ENCODE results near the gene OTOP2. TPM values are rescaled to one million over a fixed set of nuclear protein-coding genes. Genes with fewer than 3 reads are reported as not detected.
A peak's percentile ranks its signal among the peaks of the same experiment; 100 is the strongest.

OTOP2 gene
- total RNA-seq, 1 experiment from 2014 or later = 0.11 TPM

- no peak overlapping the region for H4K5ac ChIP-seq (ENCODE audit: insufficient read length, low read depth, low read length)
- peaks cover 5% of the 10 kb centered on the region for H3K23me2 ChIP-seq (ENCODE audit: insufficient read length, low read depth, low read length, poor library complexity, severe bottlenecking)
- Mint-ChIP-seq H3K4me3 (no peak overlapping the region), H3K36me3 (ENCODE audit: insufficient read depth in 1 of 3, low read depth in 3 of 3) (no peaks in the 10 kb centered on the region; a peak in 1 of 7 replicates), H3K27me3 (ENCODE audit: low read depth) (peaks cover 54% of the 10 kb centered on the region), H3K9me3 (peaks cover 0 to 2% of the 10 kb centered on the region in 2 experiments; a peak in 1 of 5 replicates), H3K4me1 (peaks cover 18 to 42% of the 10 kb centered on the region in 2 experiments), H3K27ac (no peak overlapping the region)
- DNase-seq = peak; percentile 43
- no peak overlapping the region for H3K23ac ChIP-seq (ENCODE audit: insufficient read length, low read depth, low read length)
- H3T11ph ChIP-seq (ENCODE audit: low read length) = no peak overlapping the region
- no peaks in the 10 kb centered on the region for H4K20me1 ChIP-seq (ENCODE audit: control insufficient read depth, insufficient read depth, insufficient read length)
- H3K18ac ChIP-seq (ENCODE audit: insufficient read length, low read depth, low read length) = no peak overlapping the region
- H3K9ac ChIP-seq (ENCODE audit: extremely low read depth, insufficient read length, low read length) = no peak overlapping the region
- H4K91ac ChIP-seq (ENCODE audit: insufficient read length, low read depth, low read length) = no peak overlapping the region
- H3K4ac ChIP-seq (ENCODE audit: low read depth, low read length) = no peak overlapping the region
- H3K79me2 ChIP-seq (ENCODE audit: insufficient read depth, low read length) = no peaks in the 10 kb centered on the region
- H2BK120ac ChIP-seq (ENCODE audit: low read depth, low read length, poor library complexity, severe bottlenecking) = no peak overlapping the region
- no peaks in the 10 kb centered on the region for H3K9me3 ChIP-seq (ENCODE audit: control insufficient read depth, low read depth, low read length)
- H3K14ac ChIP-seq (ENCODE audit: insufficient read depth, low read length) = no peak overlapping the region
- TF ChIP-seq CTCF (conservative IDR thresholded peaks at IDR 0.05) = no peak
- no peak overlapping the region for H2BK5ac ChIP-seq (ENCODE audit: insufficient read length, low read length)
- H3K27ac ChIP-seq (ENCODE audit: insufficient read length, low read depth, low read length) = no peak overlapping the region
- WGBS (ENCODE audit: extremely low coverage, insufficient read length, low lambda C conversion rate) = no CpG with 5 or more reads among the region's 27 CpGs
- H3K79me1 ChIP-seq (ENCODE audit: insufficient read depth, low read depth, low read length, poor library complexity, severe bottlenecking) = no peaks in the 10 kb centered on the region
- no peak overlapping the region for H2BK20ac ChIP-seq (ENCODE audit: low read depth, low read length, poor library complexity, severe bottlenecking)
- H3K4me2 ChIP-seq (ENCODE audit: insufficient read depth, insufficient read length, low read length) = no peak overlapping the region
- H3K56ac ChIP-seq (ENCODE audit: insufficient read length, low read depth, low read length) = no peak overlapping the region
- H2BK15ac ChIP-seq (ENCODE audit: low read depth, low read length) = no peak overlapping the region
- no peak overlapping the region for H2BK12ac ChIP-seq (ENCODE audit: insufficient read length, low read depth, low read length)
- no peak overlapping the region for H2AFZ ChIP-seq (ENCODE audit: low read length)
- peaks cover 28% of the 10 kb centered on the region for H3K27me3 ChIP-seq (ENCODE audit: insufficient read depth, low read length)
- no peak overlapping the region for H2AK5ac ChIP-seq (ENCODE audit: insufficient read length, low read length)
- no peaks in the 10 kb centered on the region for H3K4me1 ChIP-seq (ENCODE audit: insufficient read depth, low read length)
- no peak overlapping the region for H4K8ac ChIP-seq (replicated peaks; ENCODE audit: insufficient read length, low read depth, low read length)
These were observed 3.8 kb upstream of the OTOP2 start for GRCh38 chr17:74920306-74920620.

Measured in H9 (cell line).